Fibroblast of lung (primary cell): ENCODE data around the gene CENPP. TPM values are rescaled to one million over a fixed set of nuclear protein-coding genes. Genes with fewer than 3 reads are reported as not detected.

ENCODE experiments used
- DNase-seq, 2 donors: peaks; one replicate each; pipeline versions ENCODE4 v3.0.0 to v3.0.0-alpha.2; 2010; ENCODE audit warnings: low read depth in 2 of 2
- H2AFZ ChIP-seq: 2 replicates; pipeline ENCODE4 v1.5.1; 2012; ENCODE audit warnings: low read length, control low read depth, inconsistent platforms
- H3K27ac ChIP-seq: 2 replicates; pipeline ENCODE4 v1.5.1; 2011; ENCODE audit warnings: low read length, control low read depth; ENCODE audit not compliant: insufficient read depth
- H3K27me3 ChIP-seq: 2 replicates; pipeline ENCODE4 v1.5.1; 2011; ENCODE audit warnings: mild to moderate bottlenecking, low read length; ENCODE audit not compliant: control insufficient read depth, insufficient read depth
- H3K36me3 ChIP-seq: 2 replicates; pipeline ENCODE4 v1.5.1; 2011; ENCODE audit warnings: low read length; ENCODE audit not compliant: control insufficient read depth, insufficient read depth
- H3K4me1 ChIP-seq: 2 replicates; pipeline ENCODE4 v1.5.1; 2011; ENCODE audit warnings: low read length; ENCODE audit not compliant: control insufficient read depth, insufficient read depth; ENCODE audit errors: extremely low read depth
- H3K4me2 ChIP-seq: 2 replicates; pipeline ENCODE4 v1.5.1; 2011; ENCODE audit warnings: low read length, control low read depth; ENCODE audit not compliant: insufficient read depth; ENCODE audit errors: extremely low read depth
- H3K4me3 ChIP-seq, 4 experiments: fragments of 200-600 bp in 1 of 4; sonication (generic) in 1 of 4; replicated peaks in 1 of 4; 2 replicates each; pipeline ENCODE4 v1.5.1; 2011 to 2016; ENCODE audit warnings: low read length in 4 of 4, low read depth in 3 of 4, mild to moderate bottlenecking in 3 of 4, control low read depth in 2 of 4, inconsistent platforms in 1 of 4, mixed read lengths in 1 of 4; ENCODE audit not compliant: insufficient read depth in 1 of 4; ENCODE audit errors: control extremely low read depth in 1 of 4
- H3K79me2 ChIP-seq: 2 replicates; pipeline ENCODE4 v1.5.1; 2012; ENCODE audit warnings: mild to moderate bottlenecking, low read length, inconsistent platforms; ENCODE audit not compliant: control insufficient read depth, insufficient read depth
- H3K9ac ChIP-seq: 2 replicates; pipeline ENCODE4 v1.5.1; 2011; ENCODE audit warnings: mild to moderate bottlenecking, low read length, control low read depth; ENCODE audit not compliant: insufficient read depth
- H3K9me3 ChIP-seq: 2 replicates; pipeline ENCODE4 v1.5.1; 2012; ENCODE audit warnings: low read depth, low read length; ENCODE audit not compliant: control insufficient read depth, insufficient read depth
- H4K20me1 ChIP-seq: 2 replicates; pipeline ENCODE4 v1.5.1; 2011; ENCODE audit warnings: low read length; ENCODE audit not compliant: control insufficient read depth, insufficient read depth; ENCODE audit errors: extremely low read depth
- EZH2 ChIP-seq: IDR thresholded peaks from 2 replicates; pipeline ENCODE4 v1.5.1; 2012; ENCODE audit warnings: low read length, control low read depth, mild to moderate bottlenecking; ENCODE audit errors: missing control alignments
- polyA plus RNA-seq, 2 donors: library from polyadenylated mRNA; depleted of rRNA in 1 of 2; stranded (reverse) in 1 of 2; unstranded in 1 of 2; fragments of >200 nt; gene quantifications; 2 replicates each; pipeline ENCODE4 v1.2.1, GENCODE V29; 2011 to 2012; ENCODE audit warnings: missing spikeins in 1 of 2
- total RNA-seq: library from RNA; depleted of rRNA; stranded (reverse); fragments of >200 nt; gene quantifications from 2 replicates; pipeline ENCODE4 v1.2.1, GENCODE V29; 2014
- TF ChIP-seq, protein P1 (sequence below), 2 donors: IDR thresholded peaks in 1 of 2; conservative IDR thresholded peaks in 1 of 2; 1 replicate in 1 of 2; 2 replicates in 1 of 2; pipeline ENCODE4 v1.5.1; 2011 to 2012; ENCODE audit warnings: low read length in 2 of 2, control low read depth in 1 of 2, inconsistent platforms in 1 of 2, low read depth in 1 of 2, mild to moderate bottlenecking in 1 of 2

CENPP gene
- total and polyA plus RNA-seq, 2 donors (not counting 1 experiment from before 2014, with no cell fraction given), result 1.7 to 2.4 TPM

DNA sequence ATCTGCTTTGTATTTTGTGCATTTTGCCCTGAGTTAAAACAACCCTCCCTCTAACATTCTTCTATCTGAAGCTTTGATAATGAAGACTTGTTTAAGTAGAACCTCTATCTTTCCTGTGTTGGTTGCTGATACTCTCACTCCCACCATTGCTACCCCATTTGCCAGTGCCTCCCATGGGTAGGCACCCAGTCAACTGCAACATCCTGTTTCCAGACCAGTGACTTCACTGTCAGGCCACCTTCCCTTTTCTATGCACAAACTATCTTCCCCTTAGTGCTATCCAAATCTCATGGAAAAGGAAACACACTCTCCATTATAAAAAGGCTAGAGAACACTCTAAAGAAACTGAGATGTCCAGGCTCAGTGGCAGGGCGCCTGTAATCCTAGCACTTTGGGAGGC lies 26.6 kb upstream of the CENPP start:
- H3K27me3 ChIP-seq, result no peaks in the 10 kb centered on the region
- H3K9me3 ChIP-seq, result no peaks in the 10 kb centered on the region
- no peaks in the 10 kb centered on the region for H3K79me2 ChIP-seq
- H3K27ac ChIP-seq, result no peak overlapping the region
- H2AFZ ChIP-seq, result no peak overlapping the region
- H3K9ac ChIP-seq, result no peak overlapping the region
- peaks cover 2% of the 10 kb centered on the region for H3K4me1 ChIP-seq
- peaks cover 9% of the 10 kb centered on the region for H3K36me3 ChIP-seq
- no peak overlapping the region for H3K4me2 ChIP-seq
- TF ChIP-seq EZH2, result no peak
- TF ChIP-seq, protein P1, sequence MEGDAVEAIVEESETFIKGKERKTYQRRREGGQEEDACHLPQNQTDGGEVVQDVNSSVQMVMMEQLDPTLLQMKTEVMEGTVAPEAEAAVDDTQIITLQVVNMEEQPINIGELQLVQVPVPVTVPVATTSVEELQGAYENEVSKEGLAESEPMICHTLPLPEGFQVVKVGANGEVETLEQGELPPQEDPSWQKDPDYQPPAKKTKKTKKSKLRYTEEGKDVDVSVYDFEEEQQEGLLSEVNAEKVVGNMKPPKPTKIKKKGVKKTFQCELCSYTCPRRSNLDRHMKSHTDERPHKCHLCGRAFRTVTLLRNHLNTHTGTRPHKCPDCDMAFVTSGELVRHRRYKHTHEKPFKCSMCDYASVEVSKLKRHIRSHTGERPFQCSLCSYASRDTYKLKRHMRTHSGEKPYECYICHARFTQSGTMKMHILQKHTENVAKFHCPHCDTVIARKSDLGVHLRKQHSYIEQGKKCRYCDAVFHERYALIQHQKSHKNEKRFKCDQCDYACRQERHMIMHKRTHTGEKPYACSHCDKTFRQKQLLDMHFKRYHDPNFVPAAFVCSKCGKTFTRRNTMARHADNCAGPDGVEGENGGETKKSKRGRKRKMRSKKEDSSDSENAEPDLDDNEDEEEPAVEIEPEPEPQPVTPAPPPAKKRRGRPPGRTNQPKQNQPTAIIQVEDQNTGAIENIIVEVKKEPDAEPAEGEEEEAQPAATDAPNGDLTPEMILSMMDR (conservative IDR thresholded peaks at IDR 0.05 in 1 of 2, IDR thresholded peaks at IDR 0.05 in 1 of 2; ENCODE audit: low read depth in 1 of 2, low read length in 2 of 2), result no peak
- no peak overlapping the region for H3K4me3 ChIP-seq
- no peaks in the 10 kb centered on the region for H4K20me1 ChIP-seq
- no peak for DNase-seq

GRCh38 chr9:92300936-92301335 lies 24.8 kb upstream of the CENPP start:
- H3K27ac ChIP-seq, result no peak overlapping the region
- H3K36me3 ChIP-seq, result peaks cover 15% of the 10 kb centered on the region
- H2AFZ ChIP-seq, result no peak overlapping the region
- H3K9ac ChIP-seq, result no peak overlapping the region
- H3K4me2 ChIP-seq, result no peak overlapping the region
- no peaks in the 10 kb centered on the region for H3K27me3 ChIP-seq
- H3K4me1 ChIP-seq, result no peaks in the 10 kb centered on the region
- no peak for DNase-seq
- no peaks in the 10 kb centered on the region for H4K20me1 ChIP-seq
- H3K9me3 ChIP-seq, result no peaks in the 10 kb centered on the region
- no peak overlapping the region for H3K4me3 ChIP-seq
- H3K79me2 ChIP-seq, result no peaks in the 10 kb centered on the region
- no peak for TF ChIP-seq EZH2
- TF ChIP-seq, protein P1 (conservative IDR thresholded peaks at IDR 0.05 in 1 of 2, IDR thresholded peaks at IDR 0.05 in 1 of 2; ENCODE audit: low read depth in 1 of 2, low read length in 2 of 2), result no peak

- H3K9me3 ChIP-seq, result no peaks in the 10 kb centered on the region
- H3K27ac ChIP-seq, result no peak overlapping the region
- TF ChIP-seq, protein P1 (conservative IDR thresholded peaks at IDR 0.05 in 1 of 2, IDR thresholded peaks at IDR 0.05 in 1 of 2; ENCODE audit: low read depth in 1 of 2, low read length in 2 of 2), result no peak
- no peak for TF ChIP-seq EZH2
- H3K4me2 ChIP-seq, result no peak overlapping the region
- H3K4me1 ChIP-seq, result no peaks in the 10 kb centered on the region
- no peaks in the 10 kb centered on the region for H3K27me3 ChIP-seq
- H4K20me1 ChIP-seq, result no peaks in the 10 kb centered on the region
- H2AFZ ChIP-seq, result no peak overlapping the region
- no peaks in the 10 kb centered on the region for H3K79me2 ChIP-seq
- no peak overlapping the region for H3K4me3 ChIP-seq
- no peak overlapping the region for H3K9ac ChIP-seq
- DNase-seq, result no peak
- peaks cover 11% of the 10 kb centered on the region for H3K36me3 ChIP-seq
These were observed 16.9 kb upstream of the CENPP start for GRCh38 chr9:92308893-92309292.
